OCI-LY1 (cell line): Measurements from ENCODE around the gene DHPS.

Experiments used
- H2AFZ ChIP-seq: fragments of 200-600 bp; sonication (generic), shearing (Covaris generic); 2 replicates; pipeline ENCODE4 v1.6.0; 2014; ENCODE audit warnings: antibody characterized with exemption, mild to moderate bottlenecking, low read length
- H3F3A ChIP-seq: fragments of 200-600 bp; sonication (generic), shearing (Covaris generic); 2 replicates; pipeline ENCODE4 v1.6.0; 2014; ENCODE audit warnings: mild to moderate bottlenecking, antibody characterized with exemption, low read length, moderate library complexity; ENCODE audit not compliant: insufficient read depth
- H3K27ac ChIP-seq: fragments of 200-600 bp; sonication (generic); 2 replicates; pipeline ENCODE4 v1.5.1; 2014; ENCODE audit warnings: low read length, mixed run types, mild to moderate bottlenecking, low read depth; ENCODE audit not compliant: poor library complexity, severe bottlenecking
- H3K27me3 ChIP-seq: fragments of 200-600 bp; sonication (generic); 2 replicates; pipeline ENCODE4 v1.6.0; 2014; ENCODE audit warnings: antibody characterized with exemption, mild to moderate bottlenecking, low read length, moderate library complexity; ENCODE audit not compliant: insufficient read depth
- H3K36me3 ChIP-seq: fragments of 200-600 bp; sonication (generic); 2 replicates; pipeline ENCODE4 v1.6.1; 2014; ENCODE audit warnings: mild to moderate bottlenecking, antibody characterized with exemption, low read length, moderate library complexity, mixed read lengths; ENCODE audit not compliant: insufficient read depth
- H3K4me1 ChIP-seq: fragments of 200-600 bp; sonication (generic); 2 replicates; pipeline ENCODE4 v1.5.1; 2014; ENCODE audit warnings: mild to moderate bottlenecking, low read length, moderate library complexity; ENCODE audit not compliant: insufficient read depth, severe bottlenecking
- H3K4me2 ChIP-seq: fragments of 200-600 bp; sonication (generic), shearing (Covaris generic); 2 replicates; pipeline ENCODE4 v1.6.1; 2014; ENCODE audit warnings: low read length
- H3K4me3 ChIP-seq: fragments of 200-600 bp; sonication (generic); 2 replicates; pipeline ENCODE4 v1.5.1; 2014; ENCODE audit warnings: low read length, low read depth, mild to moderate bottlenecking, mixed read lengths; ENCODE audit not compliant: poor library complexity, severe bottlenecking
- H3K79me2 ChIP-seq: fragments of 200-600 bp; shearing (Covaris generic); 2 replicates; pipeline ENCODE4 v1.6.1; 2016; ENCODE audit warnings: mixed run types, low read length, mixed read lengths; ENCODE audit not compliant: insufficient read depth
- H3K9ac ChIP-seq: fragments of 200-600 bp; sonication (generic), shearing (Covaris generic); 2 replicates; pipeline ENCODE4 v1.6.1; 2014; ENCODE audit warnings: mild to moderate bottlenecking, low read length, mixed read lengths
- H3K9me2 ChIP-seq: fragments of 200-600 bp; sonication (generic), shearing (Covaris generic); 2 replicates; pipeline ENCODE4 v1.6.1; 2014; ENCODE audit warnings: low read depth, mild to moderate bottlenecking, low read length, mixed read lengths
- H3K9me3 ChIP-seq: fragments of 200-600 bp; shearing (Covaris generic); 2 replicates; pipeline ENCODE4 v1.6.1; 2014; ENCODE audit warnings: low read length, mixed read lengths
- H4K20me1 ChIP-seq: fragments of 200-600 bp; sonication (generic), shearing (Covaris generic); 2 replicates; pipeline ENCODE4 v1.6.0; 2016; ENCODE audit warnings: mild to moderate bottlenecking, low read length; ENCODE audit not compliant: insufficient read depth
- EZH2 ChIP-seq: fragments of 200-600 bp; sonication (generic), shearing (Covaris generic); IDR thresholded peaks from 2 replicates; pipeline ENCODE4 v1.8.0; 2017; ENCODE audit warnings: borderline replicate concordance, mixed run types, mild to moderate bottlenecking, antibody characterized with exemption, low read length, moderate library complexity, mixed read lengths
- TF ChIP-seq, protein P1 (sequence below): fragments of 200-600 bp; sonication (generic), shearing (Covaris generic); IDR thresholded peaks from 2 replicates; pipeline ENCODE4 v1.5.1; 2017; ENCODE audit warnings: mild to moderate bottlenecking, antibody characterized with exemption, low read length, moderate library complexity, mixed read lengths

The DHPS gene

DNA sequence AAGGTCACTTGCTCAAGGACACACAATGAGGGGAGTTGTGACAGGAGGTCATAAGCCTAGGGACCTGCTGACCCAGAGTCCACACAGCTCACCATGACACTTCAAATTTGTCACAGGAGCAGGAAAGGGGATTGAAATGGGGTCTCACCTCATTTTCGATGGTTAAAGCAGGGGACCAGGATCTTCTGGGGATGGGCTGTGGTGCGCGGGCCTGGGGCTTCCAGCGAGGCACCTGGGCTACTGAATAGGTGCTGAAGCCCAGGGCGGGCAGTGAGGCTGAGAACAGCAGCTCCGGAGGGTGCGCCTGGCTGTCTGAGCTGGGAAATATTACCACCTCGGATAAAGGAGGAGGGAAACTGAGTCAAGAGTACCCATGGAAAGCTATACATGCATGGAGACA lies 26.1 kb downstream of the DHPS start:
- no peak overlapping the region for H3K4me2 ChIP-seq
- no peaks in the 10 kb centered on the region for H4K20me1 ChIP-seq
- H3K27ac ChIP-seq, result no peak overlapping the region
- no peak overlapping the region for H3K4me3 ChIP-seq
- H3K27me3 ChIP-seq, result no peaks in the 10 kb centered on the region
- H3K36me3 ChIP-seq, result peaks cover 71% of the 10 kb centered on the region
- H3K9me2 ChIP-seq, result no peaks in the 10 kb centered on the region
- TF ChIP-seq EZH2, result no peak
- TF ChIP-seq, protein P1, sequence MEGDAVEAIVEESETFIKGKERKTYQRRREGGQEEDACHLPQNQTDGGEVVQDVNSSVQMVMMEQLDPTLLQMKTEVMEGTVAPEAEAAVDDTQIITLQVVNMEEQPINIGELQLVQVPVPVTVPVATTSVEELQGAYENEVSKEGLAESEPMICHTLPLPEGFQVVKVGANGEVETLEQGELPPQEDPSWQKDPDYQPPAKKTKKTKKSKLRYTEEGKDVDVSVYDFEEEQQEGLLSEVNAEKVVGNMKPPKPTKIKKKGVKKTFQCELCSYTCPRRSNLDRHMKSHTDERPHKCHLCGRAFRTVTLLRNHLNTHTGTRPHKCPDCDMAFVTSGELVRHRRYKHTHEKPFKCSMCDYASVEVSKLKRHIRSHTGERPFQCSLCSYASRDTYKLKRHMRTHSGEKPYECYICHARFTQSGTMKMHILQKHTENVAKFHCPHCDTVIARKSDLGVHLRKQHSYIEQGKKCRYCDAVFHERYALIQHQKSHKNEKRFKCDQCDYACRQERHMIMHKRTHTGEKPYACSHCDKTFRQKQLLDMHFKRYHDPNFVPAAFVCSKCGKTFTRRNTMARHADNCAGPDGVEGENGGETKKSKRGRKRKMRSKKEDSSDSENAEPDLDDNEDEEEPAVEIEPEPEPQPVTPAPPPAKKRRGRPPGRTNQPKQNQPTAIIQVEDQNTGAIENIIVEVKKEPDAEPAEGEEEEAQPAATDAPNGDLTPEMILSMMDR, result no peak
- no peaks in the 10 kb centered on the region for H3K4me1 ChIP-seq
- H3F3A ChIP-seq, result no peaks in the 10 kb centered on the region
- H3K9ac ChIP-seq, result no peak overlapping the region
- no peaks in the 10 kb centered on the region for H3K9me3 ChIP-seq
- no peak overlapping the region for H2AFZ ChIP-seq
- no peaks in the 10 kb centered on the region for H3K79me2 ChIP-seq

DNA sequence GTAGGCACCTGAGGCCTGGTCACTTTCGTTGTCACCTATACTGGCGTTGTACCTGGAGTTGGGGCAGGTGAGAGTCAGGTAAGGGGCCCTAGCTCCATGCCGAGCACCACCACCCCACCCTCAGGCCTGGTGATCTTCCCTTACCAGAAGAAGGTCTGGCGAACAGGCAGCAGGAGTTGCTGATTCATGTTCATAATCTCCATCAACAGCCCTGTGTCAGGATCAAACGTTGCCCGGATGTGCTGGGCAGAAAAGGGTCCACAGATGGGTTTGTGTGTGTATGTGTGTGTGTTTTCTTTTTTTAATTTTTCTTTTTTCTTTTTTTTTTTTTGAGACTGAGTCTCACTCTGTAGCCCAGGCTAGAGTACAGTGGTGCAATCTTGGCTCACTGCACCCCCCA lies 29.5 kb downstream of the DHPS start:
- H3K36me3 ChIP-seq, result peaks cover 52% of the 10 kb centered on the region

DNA sequence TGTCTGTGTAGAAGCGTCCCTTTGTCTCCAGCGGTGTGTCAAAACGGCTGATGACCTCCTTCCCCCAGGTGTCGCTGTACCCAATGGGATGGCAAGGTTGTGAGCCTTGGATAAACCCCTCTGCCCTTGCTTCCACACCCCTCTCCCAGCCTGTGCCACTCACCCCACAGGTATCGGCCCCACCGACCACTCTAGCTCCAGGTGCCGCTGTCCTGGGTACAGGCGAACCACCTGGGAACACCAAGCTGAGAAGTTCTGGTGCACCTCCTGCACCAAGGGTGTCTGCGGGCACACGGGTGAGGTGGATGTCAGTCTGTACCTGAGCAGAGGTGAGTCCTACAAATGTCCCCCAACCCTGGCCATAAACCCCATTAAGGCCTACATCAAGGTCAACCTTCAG lies 31.7 kb downstream of the DHPS start:
- no peak overlapping the region for H3K9ac ChIP-seq

More for the DNA sequence above, 29.5 kb downstream of the DHPS start:
- Histone ChIP-seq H3K9me3 (no peaks in the 10 kb centered on the region), H3K4me1 (no peaks in the 10 kb centered on the region), H3K79me2 (no peaks in the 10 kb centered on the region), H3K27ac (no peak overlapping the region), H3K9ac (no peak overlapping the region), H3K27me3 (no peaks in the 10 kb centered on the region), H3K9me2 (no peaks in the 10 kb centered on the region), H3F3A (no peaks in the 10 kb centered on the region), H2AFZ (no peak overlapping the region), H3K4me2 (no peak overlapping the region), H3K4me3 (no peak overlapping the region), H4K20me1 (no peaks in the 10 kb centered on the region)
- TF ChIP-seq, protein P1, result no peak
- no peak for TF ChIP-seq EZH2

More for the DNA sequence above, 31.7 kb downstream of the DHPS start:
- no peak overlapping the region for H3K4me2 ChIP-seq
- H3K4me3 ChIP-seq, result no peak overlapping the region
- no peaks in the 10 kb centered on the region for H3K9me3 ChIP-seq
- peaks cover 40% of the 10 kb centered on the region for H3K36me3 ChIP-seq
- H3K27me3 ChIP-seq, result no peaks in the 10 kb centered on the region
- TF ChIP-seq, protein P1, result no peak
- TF ChIP-seq EZH2, result no peak
- H2AFZ ChIP-seq, result no peak overlapping the region
- no peaks in the 10 kb centered on the region for H3F3A ChIP-seq
- H3K27ac ChIP-seq, result no peak overlapping the region
- H3K4me1 ChIP-seq, result no peaks in the 10 kb centered on the region
- no peaks in the 10 kb centered on the region for H3K9me2 ChIP-seq
- no peaks in the 10 kb centered on the region for H4K20me1 ChIP-seq
- no peaks in the 10 kb centered on the region for H3K79me2 ChIP-seq
